Astrocyte (in vitro differentiated cells and primary cell): Measurements from ENCODE around the gene OVOL3.

Experiments used
- EZH2 ChIP-seq: IDR thresholded peaks from 2 replicates; pipeline ENCODE4 v1.6.1; 2012; ENCODE audit warnings: mild to moderate bottlenecking, low read length, inconsistent platforms; ENCODE audit not compliant: insufficient read depth
- TF ChIP-seq, protein P1 (sequence below): IDR thresholded peaks from 2 replicates; pipeline ENCODE4 v1.5.1; 2011; ENCODE audit warnings: low read depth, mild to moderate bottlenecking, inconsistent platforms, low read length, moderate library complexity; ENCODE audit not compliant: insufficient read depth

DNA sequence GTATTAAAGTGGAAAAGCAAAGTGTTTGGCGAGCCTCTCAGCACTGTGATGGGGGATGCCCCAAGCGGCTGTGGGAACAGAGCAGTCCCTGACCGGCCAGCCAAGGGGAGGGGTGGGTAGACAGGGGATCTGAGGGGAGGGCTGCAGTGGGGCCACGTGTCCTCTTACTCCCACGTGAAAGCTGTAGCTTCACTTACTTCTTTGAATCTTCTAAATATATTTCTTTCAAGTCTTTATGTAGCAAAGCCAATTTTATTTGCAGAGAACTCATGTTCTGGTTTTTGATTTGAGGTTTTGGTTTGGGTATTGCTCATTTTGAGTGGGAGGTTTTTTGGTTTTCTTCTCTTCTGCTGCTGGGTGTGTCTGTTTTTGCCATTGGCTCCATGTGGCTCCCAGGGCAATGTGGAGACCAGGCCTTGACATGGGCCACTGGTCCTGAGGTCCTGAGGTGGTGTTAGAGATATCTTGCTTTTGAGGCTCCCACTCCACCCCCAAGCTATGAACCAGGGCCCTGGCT, 17.7 kb upstream of the OVOL3 start:
- TF ChIP-seq, protein P1, sequence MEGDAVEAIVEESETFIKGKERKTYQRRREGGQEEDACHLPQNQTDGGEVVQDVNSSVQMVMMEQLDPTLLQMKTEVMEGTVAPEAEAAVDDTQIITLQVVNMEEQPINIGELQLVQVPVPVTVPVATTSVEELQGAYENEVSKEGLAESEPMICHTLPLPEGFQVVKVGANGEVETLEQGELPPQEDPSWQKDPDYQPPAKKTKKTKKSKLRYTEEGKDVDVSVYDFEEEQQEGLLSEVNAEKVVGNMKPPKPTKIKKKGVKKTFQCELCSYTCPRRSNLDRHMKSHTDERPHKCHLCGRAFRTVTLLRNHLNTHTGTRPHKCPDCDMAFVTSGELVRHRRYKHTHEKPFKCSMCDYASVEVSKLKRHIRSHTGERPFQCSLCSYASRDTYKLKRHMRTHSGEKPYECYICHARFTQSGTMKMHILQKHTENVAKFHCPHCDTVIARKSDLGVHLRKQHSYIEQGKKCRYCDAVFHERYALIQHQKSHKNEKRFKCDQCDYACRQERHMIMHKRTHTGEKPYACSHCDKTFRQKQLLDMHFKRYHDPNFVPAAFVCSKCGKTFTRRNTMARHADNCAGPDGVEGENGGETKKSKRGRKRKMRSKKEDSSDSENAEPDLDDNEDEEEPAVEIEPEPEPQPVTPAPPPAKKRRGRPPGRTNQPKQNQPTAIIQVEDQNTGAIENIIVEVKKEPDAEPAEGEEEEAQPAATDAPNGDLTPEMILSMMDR: no peak
- TF ChIP-seq EZH2: no peak
